Parathyroid adenoma (tissue), 2 donors: ENCODE results near the gene KLK11.

Experiments used
- H2AFZ ChIP-seq: fragments of 300-600 bp; sonication (generic); one replicate; pipeline ENCODE4 v1.7.0; 2017; ENCODE audit warnings: antibody characterized with exemption, mild to moderate bottlenecking
- H3K27ac ChIP-seq: fragments of 300-600 bp; sonication (generic); one replicate; pipeline ENCODE4 v1.7.0; 2017
- H3K27me3 ChIP-seq: fragments of 300-600 bp; sonication (generic); one replicate; pipeline ENCODE4 v1.7.0; 2017; ENCODE audit warnings: low read length; ENCODE audit not compliant: control insufficient read depth, insufficient read depth
- H3K36me3 ChIP-seq: fragments of 300-600 bp; sonication (generic); one replicate; pipeline ENCODE4 v1.7.0; 2017; ENCODE audit warnings: low read length; ENCODE audit not compliant: control insufficient read depth, insufficient read depth
- H3K4me1 ChIP-seq: fragments of 300-600 bp; sonication (generic); one replicate; pipeline ENCODE4 v1.7.0; 2017; ENCODE audit warnings: control low read depth
- H3K4me2 ChIP-seq: fragments of 300-600 bp; sonication (generic); one replicate; pipeline ENCODE4 v1.7.0; 2017; ENCODE audit warnings: low read length
- H3K4me3 ChIP-seq: fragments of 300-600 bp; sonication (generic); one replicate; pipeline ENCODE4 v1.7.0; 2017; ENCODE audit warnings: low read depth, low read length
- H3K79me2 ChIP-seq: fragments of 300-600 bp; sonication (generic); one replicate; pipeline ENCODE4 v1.7.0; 2017; ENCODE audit warnings: control low read depth
- H3K9ac ChIP-seq: fragments of 300-600 bp; sonication (generic); one replicate; pipeline ENCODE4 v1.7.0; 2017; ENCODE audit warnings: mild to moderate bottlenecking
- H3K9me3 ChIP-seq: fragments of 300-600 bp; sonication (generic); one replicate; pipeline ENCODE4 v1.7.0; 2017; ENCODE audit warnings: low read length; ENCODE audit not compliant: control insufficient read depth
- CTCF ChIP-seq: fragments of 300-600 bp; sonication (generic); IDR thresholded peaks from one replicate; pipeline ENCODE4 v1.7.0; 2017; ENCODE audit warnings: antibody characterized with exemption, mild to moderate bottlenecking
- donor health status: primary hyperparathyroidism.

KLK11 gene

GRCh38 chr19:51027126-51027806, 850 bp upstream of the KLK11 start:
- no peak for TF ChIP-seq CTCF
- no peak overlapping the region for H3K4me3 ChIP-seq
- no peak overlapping the region for H2AFZ ChIP-seq
- H3K9me3 ChIP-seq = no peaks in the 10 kb centered on the region
- H3K36me3 ChIP-seq = no peaks in the 10 kb centered on the region
- H3K4me2 ChIP-seq = no peak overlapping the region
- H3K27me3 ChIP-seq = no peaks in the 10 kb centered on the region
- no peak overlapping the region for H3K27ac ChIP-seq
- no peaks in the 10 kb centered on the region for H3K79me2 ChIP-seq
- H3K9ac ChIP-seq = no peak overlapping the region
- H3K4me1 ChIP-seq = no peaks in the 10 kb centered on the region

- H3K27me3 ChIP-seq = no peaks in the 10 kb centered on the region
- no peak overlapping the region for H3K4me3 ChIP-seq
- no peak for TF ChIP-seq CTCF
- no peak overlapping the region for H2AFZ ChIP-seq
- no peaks in the 10 kb centered on the region for H3K9me3 ChIP-seq
- peaks cover 2% of the 10 kb centered on the region for H3K4me1 ChIP-seq
- H3K79me2 ChIP-seq = no peaks in the 10 kb centered on the region
- no peak overlapping the region for H3K9ac ChIP-seq
- no peak overlapping the region for H3K4me2 ChIP-seq
- H3K36me3 ChIP-seq = no peaks in the 10 kb centered on the region
- no peak overlapping the region for H3K27ac ChIP-seq
Measured at GRCh38 chr19:51025809-51026553, 435 bp downstream of the KLK11 start.

- Histone ChIP-seq H3K27ac (no peak overlapping the region), H2AFZ (no peak overlapping the region), H3K4me1 (peaks cover 2% of the 10 kb centered on the region), H3K4me3 (no peak overlapping the region), H3K36me3 (no peaks in the 10 kb centered on the region), H3K9ac (no peak overlapping the region), H3K79me2 (no peaks in the 10 kb centered on the region), H3K4me2 (no peak overlapping the region), H3K27me3 (no peaks in the 10 kb centered on the region), H3K9me3 (no peaks in the 10 kb centered on the region)
- no peak for TF ChIP-seq CTCF
Measured at GRCh38 chr19:51025401-51025800, 1.0 kb downstream of the KLK11 start.

GRCh38 chr19:51024924-51025323, 1.5 kb downstream of the KLK11 start:
- Histone ChIP-seq H3K4me3 (no peak overlapping the region), H3K4me2 (no peak overlapping the region), H3K9me3 (no peaks in the 10 kb centered on the region), H3K27ac (no peak overlapping the region), H3K79me2 (no peaks in the 10 kb centered on the region), H3K4me1 (peaks cover 2% of the 10 kb centered on the region), H2AFZ (no peak overlapping the region), H3K36me3 (no peaks in the 10 kb centered on the region), H3K9ac (no peak overlapping the region), H3K27me3 (no peaks in the 10 kb centered on the region)
- TF ChIP-seq CTCF = no peak
